ENCODE results near the gene CBX8.

GRCh38 chr17:79769570-79770506 is 27.0 kb downstream of the CBX8 start:
- no peak for TF ChIP-seq SUZ12 (IDR thresholded peaks at IDR 0.05)
- TF ChIP-seq NFRKB (IDR thresholded peaks at IDR 0.05), result no peak
